Breast epithelium (tissue), 3 donors: ENCODE data around the gene PNKP.

ENCODE experiments used
- CTCF ChIP-seq, 3 donors: fragments of 450-650 bp; IDR thresholded peaks; one replicate each; pipeline ENCODE4 v1.5.1; 2016 to 2017; ENCODE audit warnings: antibody characterized with exemption in 3 of 3, mild to moderate bottlenecking in 3 of 3, moderate library complexity in 3 of 3
- POLR2A ChIP-seq: fragments of 450-650 bp; IDR thresholded peaks from one replicate; pipeline ENCODE4 v1.6.1; 2016; ENCODE audit warnings: antibody characterized with exemption, mild to moderate bottlenecking, moderate library complexity
- POLR2AphosphoS5 ChIP-seq, 3 donors: sonication (generic); formaldehyde crosslinking; IDR thresholded peaks; one replicate each; pipeline ENCODE4 v1.6.1; 2017; ENCODE audit warnings: antibody characterized with exemption in 3 of 3

- TF ChIP-seq POLR2A, result no peak
- no peak for TF ChIP-seq CTCF (IDR thresholded peaks at IDR 0.05)
- no peak for TF ChIP-seq POLR2AphosphoS5 (IDR thresholded peaks at IDR 0.05)
Observed at GRCh38 chr19:49812452-49812996, 54.9 kb downstream of the PNKP start.
